IgD-negative memory B cell (primary cell): ENCODE results near the gene HEPACAM. TPM values are rescaled to one million over a fixed set of nuclear protein-coding genes. Genes with fewer than 3 reads are reported as not detected.

Source experiments
- H3K27ac Mint-ChIP-seq, 3 donors: one replicate each; pipeline ENCODE4 v1.8.0; 2020 to 2022; ENCODE audit warnings: mild to moderate bottlenecking in 3 of 3, mixed read lengths in 3 of 3, moderate library complexity in 1 of 3
- H3K27me3 Mint-ChIP-seq: one replicate; pipeline ENCODE4 v1.8.0; 2021; ENCODE audit warnings: mixed read lengths
- H3K36me3 Mint-ChIP-seq: one replicate; pipeline ENCODE4 v1.8.0; 2020; ENCODE audit warnings: mild to moderate bottlenecking, mixed read lengths
- H3K4me1 Mint-ChIP-seq, 3 donors: one replicate each; pipeline ENCODE4 v1.8.0; 2020 to 2022; ENCODE audit warnings: mixed read lengths in 3 of 3, mild to moderate bottlenecking in 1 of 3
- H3K4me3 Mint-ChIP-seq, 4 donors: one replicate each; pipeline ENCODE4 v1.8.0; 2020 to 2022; ENCODE audit warnings: mild to moderate bottlenecking in 4 of 4, mixed read lengths in 4 of 4, moderate library complexity in 3 of 4
- H3K9me3 Mint-ChIP-seq, 3 donors: one replicate each; pipeline ENCODE4 v1.8.0; 2020 to 2021; ENCODE audit warnings: mixed read lengths in 3 of 3, mild to moderate bottlenecking in 1 of 3
- polyA plus RNA-seq: library from polyadenylated mRNA; unstranded; fragments of 300-500 nt; fragmentation: Illumina TruSeq; gene quantifications from one replicate; pipeline ENCODE4 v1.2.3, GENCODE V29; 2021

Gene HEPACAM
- polyA plus RNA-seq, 1 donor from 2014 or later: not detected

DNA sequence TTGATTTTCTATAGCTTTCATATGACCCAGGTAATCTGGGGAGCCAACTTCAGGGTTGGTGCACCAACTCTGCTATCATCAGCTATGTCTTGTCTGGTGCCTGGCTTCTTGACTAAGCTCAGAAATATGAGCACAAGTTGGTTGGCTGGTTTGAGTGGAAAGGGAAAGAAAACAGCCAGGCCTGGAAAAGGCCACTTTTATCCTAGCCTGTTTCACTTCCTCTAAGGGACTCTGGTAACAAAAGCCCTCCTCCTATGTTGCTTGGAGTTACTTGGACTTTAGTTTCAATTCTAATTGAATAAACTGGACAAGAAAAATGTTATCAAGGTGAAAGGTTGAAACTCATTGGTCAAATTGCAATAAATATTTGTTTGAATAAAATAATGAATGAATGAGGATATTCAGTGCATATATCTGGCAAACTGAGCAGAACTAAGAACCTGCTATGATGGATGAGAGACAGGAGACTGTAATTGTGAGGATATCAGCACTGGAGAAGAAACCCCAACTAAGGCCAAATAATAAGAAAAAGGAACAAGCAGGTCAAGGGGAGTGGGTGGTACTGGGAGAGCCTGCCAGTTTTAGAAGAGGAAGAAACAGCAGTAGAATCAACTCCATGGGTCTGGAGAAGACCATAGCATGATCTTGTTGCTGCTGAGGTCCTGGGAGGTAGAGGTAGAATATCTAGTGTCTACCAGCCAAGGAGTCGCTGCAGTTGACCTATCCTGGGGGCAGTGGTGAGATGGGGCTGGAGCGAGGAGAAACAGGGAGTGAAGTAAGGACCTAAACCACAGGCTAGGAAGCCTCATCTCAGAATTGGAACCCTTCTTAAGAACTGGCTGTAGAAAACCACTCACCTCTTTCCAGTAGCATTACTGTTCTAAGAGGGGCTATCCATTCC lies 46.4 kb downstream of the HEPACAM start:
- H3K9me3 Mint-ChIP-seq: no peaks in the 10 kb centered on the region
- H3K36me3 Mint-ChIP-seq: no peaks in the 10 kb centered on the region
- H3K27me3 Mint-ChIP-seq: peaks cover 19% of the 10 kb centered on the region
- no peak overlapping the region for H3K27ac Mint-ChIP-seq
- H3K4me1 Mint-ChIP-seq: no peaks in the 10 kb centered on the region
- H3K4me3 Mint-ChIP-seq: no peak overlapping the region

DNA sequence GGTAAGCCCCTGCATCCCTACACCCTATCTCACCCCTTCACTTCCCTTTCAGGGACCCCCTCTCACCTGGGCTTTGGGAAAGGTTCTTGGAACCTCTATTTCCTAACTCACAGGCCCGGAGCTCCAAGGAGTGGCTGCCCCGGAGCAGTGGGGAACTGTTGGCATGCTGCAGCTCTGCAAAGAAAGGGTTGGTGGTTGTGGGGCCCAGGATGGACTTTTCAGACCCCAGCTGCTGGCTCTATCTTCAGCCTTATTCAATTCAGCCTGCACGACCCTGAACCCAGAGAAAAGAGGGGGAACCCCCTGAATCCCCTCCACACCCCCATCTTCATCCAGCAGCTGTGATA lies 48.2 kb downstream of the HEPACAM start:
- H3K4me3 Mint-ChIP-seq: no peak overlapping the region
- H3K9me3 Mint-ChIP-seq: no peaks in the 10 kb centered on the region
- H3K27ac Mint-ChIP-seq: no peak overlapping the region
- H3K36me3 Mint-ChIP-seq: no peaks in the 10 kb centered on the region
- H3K4me1 Mint-ChIP-seq: no peaks in the 10 kb centered on the region
- H3K27me3 Mint-ChIP-seq: peaks cover 23% of the 10 kb centered on the region

DNA sequence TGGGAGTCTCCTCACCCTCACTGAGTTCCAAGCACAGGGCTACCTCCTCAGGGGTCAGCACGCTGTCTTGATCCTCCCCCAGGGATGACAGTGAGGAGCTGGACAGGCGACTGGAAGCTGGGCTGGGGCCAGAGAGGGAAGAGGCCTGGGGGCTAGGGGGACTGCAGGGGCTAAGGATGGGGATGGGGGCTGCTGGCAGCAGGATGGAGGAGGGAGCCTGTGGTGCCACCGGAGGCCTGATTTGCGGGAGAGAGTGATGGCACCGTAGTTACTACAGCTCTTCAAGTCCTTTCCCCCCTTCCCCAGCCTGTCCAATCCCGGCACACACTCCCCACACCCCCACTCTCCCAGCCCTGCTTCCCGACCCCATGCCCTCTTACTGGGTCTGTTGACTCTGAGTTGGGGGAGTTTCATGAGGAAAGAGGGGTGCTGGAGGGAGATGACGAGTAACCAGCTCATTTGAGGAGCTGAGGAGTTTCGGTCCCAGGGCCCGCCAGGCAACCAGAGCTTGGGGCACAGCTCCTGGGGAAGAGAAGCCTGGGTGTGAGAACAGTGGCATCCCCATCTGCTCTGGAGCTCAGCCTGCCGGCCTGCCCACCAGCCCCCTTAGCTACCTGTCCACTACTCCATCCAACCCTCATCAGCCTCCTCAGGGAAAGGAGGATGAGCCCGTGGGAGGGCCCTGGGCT lies 48.7 kb downstream of the HEPACAM start:
- Mint-ChIP-seq H3K4me3 (no peak overlapping the region), H3K27me3 (peaks cover 20% of the 10 kb centered on the region), H3K9me3 (no peaks in the 10 kb centered on the region), H3K36me3 (no peaks in the 10 kb centered on the region), H3K27ac (no peak overlapping the region), H3K4me1 (no peaks in the 10 kb centered on the region)

DNA sequence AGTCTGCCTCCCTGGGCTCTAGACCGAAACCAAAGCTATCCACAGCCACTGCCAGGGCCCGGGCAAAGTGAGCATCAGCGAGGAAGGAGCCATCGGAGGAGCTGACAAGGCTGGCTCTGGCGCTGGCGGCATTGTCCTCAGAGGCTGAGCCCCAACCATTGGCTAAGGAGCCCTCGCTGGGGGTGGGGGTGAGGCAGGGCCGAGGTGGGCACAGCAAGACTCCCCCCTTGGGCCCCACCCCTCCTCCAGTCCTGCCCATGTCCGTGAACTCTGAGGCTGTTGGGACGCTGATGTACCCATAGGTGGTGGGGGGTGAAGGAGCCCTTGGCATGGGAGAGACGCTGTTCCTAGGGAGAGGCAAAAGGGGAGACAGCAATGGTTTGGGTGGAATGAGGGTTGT lies 49.4 kb downstream of the HEPACAM start:
- H3K36me3 Mint-ChIP-seq: no peaks in the 10 kb centered on the region
- no peaks in the 10 kb centered on the region for H3K9me3 Mint-ChIP-seq
- no peak overlapping the region for H3K27ac Mint-ChIP-seq
- H3K4me1 Mint-ChIP-seq: no peaks in the 10 kb centered on the region
- no peak overlapping the region for H3K4me3 Mint-ChIP-seq
- peaks cover 19% of the 10 kb centered on the region for H3K27me3 Mint-ChIP-seq

DNA sequence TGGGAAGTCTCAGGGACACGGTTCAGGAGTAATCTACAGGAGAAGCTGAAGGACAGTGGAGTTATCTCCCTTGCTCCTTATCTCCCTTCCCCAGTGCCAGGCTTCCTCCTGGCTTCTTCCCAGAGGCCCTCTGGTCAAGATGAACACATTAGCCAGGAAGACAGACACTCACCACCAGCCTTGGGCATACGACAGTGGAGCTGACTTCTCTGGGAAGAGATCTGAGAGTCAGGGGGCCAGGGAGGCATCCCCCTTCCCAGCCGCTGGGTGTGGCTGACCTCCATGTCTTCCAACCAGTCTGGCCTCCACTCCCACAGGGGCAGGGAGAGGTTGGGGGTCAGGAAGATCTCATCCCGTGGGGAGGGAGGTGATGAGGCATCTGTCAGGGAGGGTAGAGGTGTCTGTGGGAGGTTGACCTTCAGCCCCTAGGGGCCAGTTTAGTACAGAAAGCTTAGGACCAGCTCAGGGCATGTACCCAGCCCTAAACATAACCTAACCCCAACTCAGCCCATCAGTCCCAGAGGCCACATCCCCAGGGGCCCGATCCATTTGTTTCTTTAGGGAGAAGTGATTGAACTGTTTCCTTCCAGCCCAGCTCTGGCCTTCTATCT lies 50.9 kb downstream of the HEPACAM start:
- Mint-ChIP-seq H3K27me3 (peaks cover 19% of the 10 kb centered on the region), H3K4me3 (no peak overlapping the region), H3K27ac (no peak overlapping the region), H3K4me1 (no peaks in the 10 kb centered on the region), H3K9me3 (no peaks in the 10 kb centered on the region), H3K36me3 (no peaks in the 10 kb centered on the region)

DNA sequence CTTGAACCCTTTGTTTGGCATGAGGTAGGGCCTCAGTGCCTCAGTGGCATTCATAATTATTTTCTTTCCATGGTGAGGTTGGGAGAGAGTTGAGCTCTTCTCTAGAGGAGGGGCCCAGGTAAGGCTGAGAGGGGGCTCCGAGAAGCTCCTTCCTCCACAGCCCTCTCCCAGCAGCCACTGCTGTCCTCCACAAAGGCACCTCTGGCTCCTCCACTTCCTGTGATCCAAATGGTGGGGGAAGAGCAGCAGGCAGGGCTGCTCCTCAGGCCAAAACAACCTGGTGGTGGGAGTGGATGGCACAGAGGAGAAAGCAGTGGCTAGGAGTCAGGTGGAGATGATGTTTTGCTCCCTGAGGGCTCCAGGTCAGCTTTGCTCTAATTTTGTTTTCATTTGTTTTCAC lies 51.5 kb downstream of the HEPACAM start:
- Mint-ChIP-seq H3K4me1 (no peaks in the 10 kb centered on the region), H3K27me3 (peaks cover 19% of the 10 kb centered on the region), H3K36me3 (no peaks in the 10 kb centered on the region), H3K9me3 (no peaks in the 10 kb centered on the region), H3K4me3 (no peak overlapping the region), H3K27ac (no peak overlapping the region)

DNA sequence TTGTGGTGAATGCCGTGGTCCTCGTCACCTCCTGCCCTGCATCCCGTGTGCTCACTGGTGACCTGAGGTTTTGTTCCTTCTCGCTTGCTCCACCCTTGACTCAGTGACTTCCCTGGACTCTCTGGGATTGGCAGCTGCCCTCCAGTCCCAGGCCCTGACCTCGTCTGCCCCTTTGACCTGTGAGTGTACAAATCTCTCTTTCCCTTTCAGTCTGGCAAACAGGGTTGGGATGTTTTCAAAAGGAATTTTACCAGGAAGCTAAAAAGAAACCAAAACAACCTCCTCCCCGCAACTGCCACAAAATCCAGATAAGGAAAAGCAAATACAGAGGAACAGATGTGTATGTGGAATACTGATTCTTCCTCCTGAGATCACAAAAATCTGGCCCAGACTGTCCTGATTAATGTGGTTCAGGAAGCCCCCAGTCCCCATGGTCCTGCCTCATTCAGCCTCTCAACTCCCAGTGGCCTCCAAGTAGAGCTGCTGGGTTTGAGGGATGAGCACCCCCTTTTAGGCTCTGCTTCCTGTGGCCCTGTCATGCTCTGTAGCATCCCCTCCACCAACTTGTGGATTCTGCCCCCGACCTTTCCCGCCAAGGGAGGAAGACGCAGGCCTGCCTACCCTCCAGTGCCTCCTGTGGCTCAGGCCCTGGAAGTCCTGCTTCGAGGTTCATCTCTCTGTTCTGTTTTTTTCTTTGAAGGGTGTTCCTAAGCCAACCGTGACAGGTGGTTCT lies 53.3 kb downstream of the HEPACAM start:
- no peaks in the 10 kb centered on the region for H3K36me3 Mint-ChIP-seq
- peaks cover 0 to 4% (median 0%) of the 10 kb centered on the region in 3 donors for H3K9me3 Mint-ChIP-seq
- H3K4me3 Mint-ChIP-seq: no peak overlapping the region
- H3K27me3 Mint-ChIP-seq: peaks cover 25% of the 10 kb centered on the region
- no peak overlapping the region for H3K27ac Mint-ChIP-seq
- H3K4me1 Mint-ChIP-seq: peaks cover 0 to 3% (median under 1%) of the 10 kb centered on the region in 3 donors

DNA sequence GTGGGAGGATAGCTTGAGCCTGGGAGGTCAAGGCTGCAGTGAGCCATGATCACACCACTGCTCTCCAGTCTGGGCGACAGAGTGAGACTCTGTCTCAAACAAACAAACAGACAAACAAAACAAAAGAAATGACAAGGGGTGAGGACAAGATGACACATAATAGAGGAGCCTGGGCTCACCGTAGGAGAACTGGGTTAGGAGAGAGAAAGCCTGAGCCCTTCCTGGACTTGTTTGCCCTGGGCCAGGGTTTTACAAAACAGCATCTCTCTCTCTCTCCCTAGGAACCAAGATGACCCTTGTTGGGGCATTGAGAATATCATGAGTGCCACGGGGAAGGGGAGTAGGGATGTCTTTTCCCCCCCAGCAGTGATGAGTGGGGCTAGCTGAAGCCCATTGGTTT lies 54.9 kb downstream of the HEPACAM start:
- Mint-ChIP-seq H3K27me3 (peaks cover 30% of the 10 kb centered on the region), H3K27ac (no peak overlapping the region), H3K36me3 (no peaks in the 10 kb centered on the region), H3K4me3 (no peak overlapping the region), H3K9me3 (peaks cover 0 to 6% (median 0%) of the 10 kb centered on the region in 3 donors), H3K4me1 (peaks cover 0 to 9% (median 8%) of the 10 kb centered on the region in 3 donors)

DNA sequence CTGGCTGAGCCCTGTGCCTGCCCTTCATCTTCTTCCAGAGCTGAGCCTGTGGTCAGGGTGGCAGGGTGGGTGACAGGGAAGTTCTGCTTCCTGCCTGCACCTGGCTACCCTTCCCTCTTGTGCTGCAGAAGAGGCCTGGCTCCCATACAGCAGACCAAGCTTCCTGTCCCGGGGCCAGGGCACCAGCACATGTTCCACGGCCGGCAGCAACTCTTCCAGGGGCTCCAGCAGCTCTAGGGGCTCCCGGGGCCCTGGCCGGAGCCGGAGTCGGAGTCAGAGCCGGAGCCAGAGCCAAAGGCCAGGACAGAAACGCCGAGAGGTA lies 55.6 kb downstream of the HEPACAM start:
- H3K9me3 Mint-ChIP-seq: peaks cover 0 to 6% (median 0%) of the 10 kb centered on the region in 3 donors
- H3K4me3 Mint-ChIP-seq: no peak overlapping the region
- no peaks in the 10 kb centered on the region for H3K36me3 Mint-ChIP-seq
- peaks cover 0 to 9% (median 8%) of the 10 kb centered on the region in 3 donors for H3K4me1 Mint-ChIP-seq
- peaks cover 29% of the 10 kb centered on the region for H3K27me3 Mint-ChIP-seq
- H3K27ac Mint-ChIP-seq: no peak overlapping the region

DNA sequence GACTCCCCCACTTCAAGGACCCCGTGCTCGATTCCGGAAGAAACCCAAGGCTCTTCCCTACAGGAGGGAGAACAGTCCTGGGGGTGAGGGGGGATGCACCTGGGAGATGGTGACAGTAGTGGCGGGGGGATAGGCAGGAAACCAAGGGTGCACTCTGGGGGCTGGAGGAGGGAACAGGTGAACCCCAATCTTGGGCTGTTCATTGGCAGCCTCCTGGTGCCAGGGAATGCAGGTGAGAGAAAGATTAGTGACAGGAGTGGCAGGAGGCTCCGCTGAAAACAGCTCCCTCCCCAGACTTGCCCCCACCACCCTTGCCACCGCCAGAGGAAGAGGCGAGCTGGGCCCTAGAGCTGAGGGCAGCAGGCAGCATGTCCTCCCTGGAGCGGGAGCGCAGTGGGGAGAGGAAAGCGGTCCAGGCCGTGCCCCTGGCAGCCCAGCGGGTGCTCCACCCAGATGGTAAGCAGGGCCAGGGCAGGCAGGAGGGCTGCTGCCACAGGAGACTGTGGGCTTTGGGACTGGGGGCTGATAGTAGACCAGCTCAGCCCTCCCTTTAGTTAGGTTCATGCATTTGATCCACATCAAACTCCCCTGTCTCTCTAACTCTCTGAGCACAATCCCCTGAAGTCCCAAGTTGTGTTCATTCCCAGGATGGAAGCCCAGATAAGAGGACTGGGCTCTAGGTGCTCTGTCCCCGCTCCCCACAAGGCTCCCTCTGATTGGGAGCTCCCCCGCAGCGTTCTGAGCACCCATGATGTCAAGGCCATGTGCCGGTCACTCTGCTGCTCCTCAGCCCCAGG lies 56.2 kb downstream of the HEPACAM start:
- H3K4me3 Mint-ChIP-seq: peak overlapping the region in 1 of 4 donors; percentile 30
- peaks cover 30% of the 10 kb centered on the region for H3K27me3 Mint-ChIP-seq
- H3K4me1 Mint-ChIP-seq: peaks cover 0 to 9% (median 8%) of the 10 kb centered on the region in 3 donors
- peaks cover 0 to 6% (median 0%) of the 10 kb centered on the region in 3 donors for H3K9me3 Mint-ChIP-seq
- no peak overlapping the region for H3K27ac Mint-ChIP-seq
- H3K36me3 Mint-ChIP-seq: no peaks in the 10 kb centered on the region

DNA sequence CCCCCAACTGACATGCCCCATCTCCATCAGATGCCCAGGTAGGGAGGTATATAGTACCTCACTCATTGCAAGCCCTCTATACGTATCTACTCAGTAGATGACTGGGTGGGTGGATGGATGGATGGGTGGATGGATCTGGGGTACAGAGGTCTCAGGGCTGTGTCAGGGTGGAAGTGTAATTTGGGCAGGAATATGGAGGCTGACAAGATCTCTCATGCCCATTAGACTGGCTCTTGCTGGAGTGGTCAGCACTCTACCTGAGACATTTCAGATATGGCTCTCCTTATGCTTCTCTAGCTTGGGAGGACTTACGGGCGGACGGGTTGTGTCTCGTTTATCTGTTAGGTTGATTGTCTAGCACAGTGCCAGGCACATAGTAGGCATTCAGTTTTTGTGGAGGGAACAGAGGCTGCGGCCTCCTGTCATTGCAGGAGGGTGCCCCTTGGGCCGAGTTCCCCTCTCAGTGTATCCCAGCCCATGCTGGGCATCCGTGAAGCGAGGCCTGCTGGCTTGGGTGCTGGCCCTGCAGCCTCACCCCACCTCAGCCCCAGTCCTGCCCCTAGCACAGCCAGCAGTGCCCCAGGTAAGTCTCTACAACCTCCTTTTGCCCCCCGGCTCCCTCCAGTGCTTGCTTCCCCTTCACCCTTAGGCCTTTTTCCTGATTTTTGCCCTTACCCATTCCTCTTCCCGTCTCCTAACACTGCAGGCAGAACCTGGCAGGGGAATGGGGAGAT lies 56.9 kb downstream of the HEPACAM start:
- Mint-ChIP-seq H3K9me3 (peaks cover 0 to 6% (median 0%) of the 10 kb centered on the region in 3 donors), H3K36me3 (no peaks in the 10 kb centered on the region), H3K27ac (no peak overlapping the region), H3K27me3 (peaks cover 25% of the 10 kb centered on the region), H3K4me1 (peaks cover 0 to 9% (median 8%) of the 10 kb centered on the region in 3 donors), H3K4me3 (peak overlapping the region in 3 of 4 donors; percentile 30 to 56 (median 48))

DNA sequence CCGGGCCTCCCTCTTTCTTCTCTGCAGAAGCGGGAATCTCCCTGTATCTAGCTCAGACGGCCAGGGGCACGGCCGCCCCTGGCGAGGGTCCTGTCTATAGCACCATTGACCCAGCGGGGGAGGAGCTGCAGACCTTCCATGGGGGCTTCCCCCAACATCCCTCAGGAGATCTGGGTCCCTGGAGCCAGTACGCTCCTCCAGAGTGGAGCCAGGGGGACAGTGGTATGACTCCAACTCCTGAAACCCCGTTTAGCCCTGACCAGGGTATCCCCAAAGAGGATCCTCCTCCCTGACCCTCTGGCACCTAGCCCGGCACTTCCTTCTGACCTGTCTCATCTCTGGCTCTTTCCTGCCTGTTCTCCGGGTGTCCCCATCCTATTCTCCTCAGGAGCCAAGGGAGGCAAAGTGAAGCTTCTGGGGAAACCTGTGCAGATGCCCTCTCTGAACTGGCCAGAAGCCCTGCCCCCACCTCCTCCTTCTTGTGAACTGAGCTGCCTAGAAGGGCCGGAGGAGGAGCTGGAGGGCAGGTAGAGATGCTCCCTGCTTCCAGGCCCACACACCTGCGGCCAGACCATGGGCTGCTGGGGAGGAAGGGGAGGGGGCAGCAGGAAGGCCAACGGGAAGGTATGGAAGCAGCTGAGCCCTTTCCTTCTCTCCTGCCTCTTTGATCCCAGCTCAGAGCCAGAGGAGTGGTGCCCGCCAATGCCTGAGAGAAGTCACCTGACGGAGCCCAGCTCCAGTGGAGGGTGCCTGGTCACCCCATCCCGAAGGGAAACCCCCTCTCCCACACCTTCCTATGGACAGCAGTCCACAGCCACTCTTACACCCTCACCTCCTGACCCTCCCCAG lies 57.7 kb downstream of the HEPACAM start:
- H3K4me1 Mint-ChIP-seq: peaks cover 0 to 10% (median 9%) of the 10 kb centered on the region in 3 donors
- H3K27me3 Mint-ChIP-seq: peaks cover 25% of the 10 kb centered on the region
- H3K36me3 Mint-ChIP-seq: no peaks in the 10 kb centered on the region
- peak overlapping the region in 3 of 4 donors; percentile 25 to 70 (median 48) for H3K4me3 Mint-ChIP-seq
- H3K27ac Mint-ChIP-seq: peak overlapping the region in 1 of 3 donors; percentile 53
- H3K9me3 Mint-ChIP-seq: peaks cover 0 to 6% (median 0%) of the 10 kb centered on the region in 3 donors

DNA sequence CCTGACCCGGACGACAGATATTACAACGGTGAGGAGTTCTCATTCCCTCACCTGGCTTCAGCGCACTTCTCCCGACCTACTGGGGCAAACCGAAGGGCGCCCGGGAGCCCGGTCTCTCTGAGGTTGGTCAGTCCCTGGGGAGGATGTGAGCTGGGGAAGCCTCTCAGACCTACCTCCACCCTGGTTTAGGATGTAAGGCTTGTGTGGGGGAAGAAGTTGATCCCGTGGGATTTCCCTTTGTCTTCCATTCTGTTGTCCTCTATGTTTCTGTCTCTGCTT lies 58.3 kb downstream of the HEPACAM start:
- peaks cover 26% of the 10 kb centered on the region for H3K27me3 Mint-ChIP-seq
- peak overlapping the region in 1 of 3 donors; percentile 53 for H3K27ac Mint-ChIP-seq

More for the DNA sequence above, 58.3 kb downstream of the HEPACAM start:
- H3K36me3 Mint-ChIP-seq: no peaks in the 10 kb centered on the region
- H3K4me3 Mint-ChIP-seq: peak overlapping the region; percentile 25 to 83 (median 69)
- H3K9me3 Mint-ChIP-seq: peaks cover 0 to 6% (median 0%) of the 10 kb centered on the region in 3 donors
- H3K4me1 Mint-ChIP-seq: peaks cover 0 to 10% (median 9%) of the 10 kb centered on the region in 3 donors
